ENCODE data around the gene LLGL2. TPM values are rescaled to one million over a fixed set of nuclear protein-coding genes. Genes with fewer than 3 reads are reported as not detected.

LLGL2 gene
- total RNA-seq, 1 donor from 2014 or later: 14.8 TPM

GRCh38 chr17:75595284-75595919, 69.9 kb downstream of the LLGL2 start:
- Histone ChIP-seq H3K27ac (ENCODE audit: low read depth, low read length) (no peak overlapping the region), H3K36me3 (ENCODE audit: insufficient read depth, low read length) (no peaks in the 10 kb centered on the region), H3K4me2 (ENCODE audit: low read length) (no peak overlapping the region), H3K79me2 (ENCODE audit: insufficient read depth, low read length) (no peaks in the 10 kb centered on the region), H3K9me3 (ENCODE audit: insufficient read depth, low read depth, low read length) (no peaks in the 10 kb centered on the region), H2AFZ (ENCODE audit: low read depth, low read length) (no peak overlapping the region), H3K27me3 (ENCODE audit: insufficient read depth, low read length) (peaks cover 4% of the 10 kb centered on the region), H3K4me3 (ENCODE audit: insufficient read depth, low read depth, low read length) (no peak overlapping the region), H3K4me1 (ENCODE audit: insufficient read depth, low read length) (no peaks in the 10 kb centered on the region), H3K9ac (ENCODE audit: low read length) (no peak overlapping the region), H4K20me1 (ENCODE audit: insufficient read depth, low read length) (no peaks in the 10 kb centered on the region)
- H3K36me3 Mint-ChIP-seq (ENCODE audit: low read depth, unreplicated experiment): peaks cover 2% of the 10 kb centered on the region
- H3K9me3 Mint-ChIP-seq (ENCODE audit: unreplicated experiment): no peaks in the 10 kb centered on the region
- H3K4me3 Mint-ChIP-seq (ENCODE audit: unreplicated experiment): no peak overlapping the region
- no peak overlapping the region for H3K27ac Mint-ChIP-seq (ENCODE audit: unreplicated experiment)
- no peaks in the 10 kb centered on the region for H3K4me1 Mint-ChIP-seq (ENCODE audit: low read depth, unreplicated experiment)
- TF ChIP-seq CTCF (IDR thresholded peaks at IDR 0.05; ENCODE audit: insufficient read depth, low read depth, low read length): no peak
- FAIRE-seq: no peak
- DNase-seq (ENCODE audit: low read depth): no peak
- peaks cover 18% of the 10 kb centered on the region for H3K27me3 Mint-ChIP-seq (ENCODE audit: low read depth, unreplicated experiment)

GRCh38 chr17:75595920-75596313, 70.4 kb downstream of the LLGL2 start:
- no peaks in the 10 kb centered on the region for H3K4me1 ChIP-seq (ENCODE audit: insufficient read depth, low read length)
- H4K20me1 ChIP-seq (ENCODE audit: insufficient read depth, low read length): no peaks in the 10 kb centered on the region
- Mint-ChIP-seq H3K9me3 (ENCODE audit: unreplicated experiment) (no peaks in the 10 kb centered on the region), H3K27ac (ENCODE audit: unreplicated experiment) (no peak overlapping the region), H3K4me3 (ENCODE audit: unreplicated experiment) (no peak overlapping the region), H3K27me3 (ENCODE audit: low read depth, unreplicated experiment) (peaks cover 15% of the 10 kb centered on the region), H3K4me1 (ENCODE audit: low read depth, unreplicated experiment) (no peaks in the 10 kb centered on the region), H3K36me3 (ENCODE audit: low read depth, unreplicated experiment) (peaks cover 2% of the 10 kb centered on the region)
- H3K4me3 ChIP-seq (ENCODE audit: insufficient read depth, low read depth, low read length): no peak overlapping the region
- no peak overlapping the region for H3K9ac ChIP-seq (ENCODE audit: low read length)
- no peak overlapping the region for H3K27ac ChIP-seq (ENCODE audit: low read depth, low read length)
- H2AFZ ChIP-seq (ENCODE audit: low read depth, low read length): no peak overlapping the region
- no peaks in the 10 kb centered on the region for H3K79me2 ChIP-seq (ENCODE audit: insufficient read depth, low read length)
- no peak for DNase-seq (ENCODE audit: low read depth)
- peaks cover 4% of the 10 kb centered on the region for H3K27me3 ChIP-seq (ENCODE audit: insufficient read depth, low read length)
- no peaks in the 10 kb centered on the region for H3K9me3 ChIP-seq (ENCODE audit: insufficient read depth, low read depth, low read length)
- TF ChIP-seq EZH2 (IDR thresholded peaks at IDR 0.05; ENCODE audit: insufficient read depth, low read length): no peak
- no peak for TF ChIP-seq CTCF (IDR thresholded peaks at IDR 0.05; ENCODE audit: insufficient read depth, low read depth, low read length)
- H3K4me2 ChIP-seq (ENCODE audit: low read length): no peak overlapping the region
- no peak for FAIRE-seq
- H3K36me3 ChIP-seq (ENCODE audit: insufficient read depth, low read length): no peaks in the 10 kb centered on the region

GRCh38 chr17:75596320-75597087, 71.0 kb downstream of the LLGL2 start:
- peaks cover 4% of the 10 kb centered on the region for H3K27me3 ChIP-seq (ENCODE audit: insufficient read depth, low read length)
- H2AFZ ChIP-seq (ENCODE audit: low read depth, low read length): no peak overlapping the region
- Mint-ChIP-seq H3K36me3 (ENCODE audit: low read depth, unreplicated experiment) (peaks cover 2% of the 10 kb centered on the region), H3K27ac (ENCODE audit: unreplicated experiment) (no peak overlapping the region), H3K27me3 (ENCODE audit: low read depth, unreplicated experiment) (peaks cover 10% of the 10 kb centered on the region), H3K4me3 (ENCODE audit: unreplicated experiment) (no peak overlapping the region), H3K4me1 (ENCODE audit: low read depth, unreplicated experiment) (no peaks in the 10 kb centered on the region), H3K9me3 (ENCODE audit: unreplicated experiment) (no peaks in the 10 kb centered on the region)
- DNase-seq (ENCODE audit: low read depth) (no peak), FAIRE-seq (no peak)
- H3K9ac ChIP-seq (ENCODE audit: low read length): no peak overlapping the region
- H4K20me1 ChIP-seq (ENCODE audit: insufficient read depth, low read length): no peaks in the 10 kb centered on the region
- no peaks in the 10 kb centered on the region for H3K4me1 ChIP-seq (ENCODE audit: insufficient read depth, low read length)
- H3K9me3 ChIP-seq (ENCODE audit: insufficient read depth, low read depth, low read length): no peaks in the 10 kb centered on the region
- TF ChIP-seq CTCF (IDR thresholded peaks at IDR 0.05; ENCODE audit: insufficient read depth, low read depth, low read length) (no peak), EZH2 (IDR thresholded peaks at IDR 0.05; ENCODE audit: insufficient read depth, low read length) (no peak)
- H3K4me3 ChIP-seq (ENCODE audit: insufficient read depth, low read depth, low read length): no peak overlapping the region
- H3K4me2 ChIP-seq (ENCODE audit: low read length): no peak overlapping the region
- H3K36me3 ChIP-seq (ENCODE audit: insufficient read depth, low read length): no peaks in the 10 kb centered on the region
- H3K27ac ChIP-seq (ENCODE audit: low read depth, low read length): no peak overlapping the region
- no peaks in the 10 kb centered on the region for H3K79me2 ChIP-seq (ENCODE audit: insufficient read depth, low read length)

Data from astrocyte (in vitro differentiated cells and primary cell).